Measurements from ENCODE around the gene LRSAM1.

Gene LRSAM1

DNA sequence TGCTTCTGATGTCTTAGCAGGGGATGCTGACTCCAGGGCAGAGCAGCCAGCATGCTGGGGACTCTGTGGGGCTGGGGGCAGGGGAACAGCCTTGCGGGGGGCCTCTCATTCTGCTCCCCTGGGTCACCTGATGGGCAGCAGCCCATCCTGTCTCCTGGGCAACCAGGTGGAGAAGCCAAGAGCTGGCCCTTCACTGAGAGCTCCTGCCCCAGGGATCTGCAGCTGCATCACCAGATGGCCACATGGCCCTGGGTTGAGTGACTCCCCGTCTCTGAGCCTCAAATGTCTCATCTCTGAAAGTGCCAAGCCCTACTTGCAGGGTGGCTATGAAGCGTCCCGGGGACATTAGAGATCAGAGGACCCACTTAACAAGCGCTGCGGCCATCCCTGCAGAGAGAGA, 49.1 kb downstream of the LRSAM1 start:
- no peak for DNase-seq

DNA sequence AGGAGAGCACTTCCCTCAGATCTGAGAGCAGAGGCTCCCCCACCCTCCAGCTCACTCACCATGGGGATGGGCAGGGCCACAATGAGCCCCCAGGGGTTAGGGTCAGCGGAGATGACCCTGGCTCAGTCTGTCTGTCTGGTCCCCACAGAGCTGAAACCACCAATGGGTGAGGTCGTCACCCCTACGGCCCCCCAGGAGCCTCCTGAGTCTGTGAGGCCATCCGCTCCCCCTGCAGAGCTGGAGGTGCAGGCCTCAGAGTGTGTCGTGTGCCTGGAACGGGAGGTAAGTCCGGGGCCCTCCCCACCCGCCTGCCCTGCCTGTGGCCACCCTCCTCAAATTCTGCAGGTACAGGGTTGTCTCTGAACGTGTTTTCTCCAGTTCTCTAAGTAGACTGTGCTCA, 49.6 kb downstream of the LRSAM1 start:
- DNase-seq, result no peak

DNA sequence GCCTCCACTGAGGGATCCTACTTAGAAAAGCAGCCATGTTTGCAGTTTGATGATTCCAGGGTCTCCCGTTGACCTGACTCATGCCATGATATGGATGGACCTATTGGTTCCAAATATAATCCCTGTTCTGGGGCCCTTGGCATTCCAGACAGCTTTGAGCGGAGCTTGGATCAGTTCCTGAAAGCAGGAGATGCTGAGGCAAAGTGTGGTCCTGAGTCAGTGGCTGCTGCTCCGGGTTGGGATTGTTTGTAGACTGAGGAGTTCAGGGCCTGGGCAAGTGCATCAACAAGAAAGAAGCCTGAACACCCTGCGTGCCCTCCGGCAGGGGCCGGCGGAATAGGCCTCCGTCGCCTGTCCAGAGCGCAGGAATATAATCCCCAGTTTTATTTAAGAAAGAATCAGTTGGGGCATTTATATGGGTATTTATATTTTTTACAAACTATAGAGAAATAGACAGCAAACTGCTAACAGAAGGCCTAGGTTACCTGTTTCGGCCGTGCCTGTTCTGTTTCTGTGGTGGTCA, 50.6 kb downstream of the LRSAM1 start:
- no peak for DNase-seq

DNA sequence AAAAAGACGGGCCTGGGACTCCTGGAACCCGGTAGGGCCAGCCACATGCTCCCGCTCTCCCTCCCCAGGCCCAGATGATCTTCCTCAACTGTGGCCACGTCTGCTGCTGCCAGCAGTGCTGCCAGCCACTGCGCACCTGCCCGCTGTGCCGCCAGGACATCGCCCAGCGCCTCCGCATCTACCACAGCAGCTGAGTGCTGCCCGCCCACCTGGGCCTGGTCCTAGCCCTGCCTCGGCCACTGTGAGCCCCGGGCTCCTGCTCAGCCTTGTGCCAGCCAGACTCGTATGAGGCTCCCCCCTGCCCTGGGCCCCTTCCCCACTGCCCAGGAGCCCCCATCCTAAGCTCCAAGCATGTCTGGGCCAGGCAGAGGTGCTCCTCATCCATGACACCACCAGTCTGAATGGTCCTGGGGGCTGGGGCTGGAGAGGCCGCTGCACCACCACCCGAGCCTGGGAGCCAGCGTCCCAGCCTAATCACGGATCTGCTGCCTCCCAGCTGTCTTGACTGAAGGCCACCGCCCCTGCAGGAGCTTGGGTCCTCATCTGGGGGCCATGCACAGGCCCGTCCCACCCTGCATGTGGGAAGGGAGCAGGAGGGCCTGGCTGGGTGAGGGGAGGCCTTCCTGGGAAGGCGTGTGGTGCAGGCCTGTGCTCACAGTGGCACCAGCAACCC, 51.5 kb downstream of the LRSAM1 start:
- DNase-seq, result no peak

DNA sequence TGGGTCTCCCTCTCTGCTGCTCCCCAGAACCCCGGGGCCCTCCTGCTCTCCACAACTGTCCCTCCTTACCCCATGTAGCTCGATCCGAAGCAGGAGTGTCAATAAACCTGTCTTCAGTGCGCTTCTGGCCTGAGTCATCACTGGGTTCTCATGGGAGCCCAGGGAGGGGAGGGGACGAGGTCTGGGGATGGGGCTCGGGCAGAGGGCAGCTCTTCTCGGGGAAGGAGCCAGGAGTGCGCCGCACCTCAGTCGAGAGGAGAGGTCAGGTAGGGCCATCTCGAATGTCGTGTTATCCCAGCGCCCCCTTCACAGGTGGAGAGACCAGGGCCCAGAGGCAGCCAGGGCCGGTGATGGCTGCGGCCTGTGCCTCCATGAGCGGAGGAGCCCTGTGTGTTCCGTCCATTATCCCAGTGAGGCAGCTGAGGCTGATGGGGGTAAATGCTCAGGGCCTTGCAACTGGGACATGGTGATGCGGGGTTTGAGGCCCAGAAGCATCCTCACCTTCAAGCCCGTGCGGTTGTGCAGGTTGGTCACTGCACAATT, 52.1 kb downstream of the LRSAM1 start:
- no peak for DNase-seq

DNA sequence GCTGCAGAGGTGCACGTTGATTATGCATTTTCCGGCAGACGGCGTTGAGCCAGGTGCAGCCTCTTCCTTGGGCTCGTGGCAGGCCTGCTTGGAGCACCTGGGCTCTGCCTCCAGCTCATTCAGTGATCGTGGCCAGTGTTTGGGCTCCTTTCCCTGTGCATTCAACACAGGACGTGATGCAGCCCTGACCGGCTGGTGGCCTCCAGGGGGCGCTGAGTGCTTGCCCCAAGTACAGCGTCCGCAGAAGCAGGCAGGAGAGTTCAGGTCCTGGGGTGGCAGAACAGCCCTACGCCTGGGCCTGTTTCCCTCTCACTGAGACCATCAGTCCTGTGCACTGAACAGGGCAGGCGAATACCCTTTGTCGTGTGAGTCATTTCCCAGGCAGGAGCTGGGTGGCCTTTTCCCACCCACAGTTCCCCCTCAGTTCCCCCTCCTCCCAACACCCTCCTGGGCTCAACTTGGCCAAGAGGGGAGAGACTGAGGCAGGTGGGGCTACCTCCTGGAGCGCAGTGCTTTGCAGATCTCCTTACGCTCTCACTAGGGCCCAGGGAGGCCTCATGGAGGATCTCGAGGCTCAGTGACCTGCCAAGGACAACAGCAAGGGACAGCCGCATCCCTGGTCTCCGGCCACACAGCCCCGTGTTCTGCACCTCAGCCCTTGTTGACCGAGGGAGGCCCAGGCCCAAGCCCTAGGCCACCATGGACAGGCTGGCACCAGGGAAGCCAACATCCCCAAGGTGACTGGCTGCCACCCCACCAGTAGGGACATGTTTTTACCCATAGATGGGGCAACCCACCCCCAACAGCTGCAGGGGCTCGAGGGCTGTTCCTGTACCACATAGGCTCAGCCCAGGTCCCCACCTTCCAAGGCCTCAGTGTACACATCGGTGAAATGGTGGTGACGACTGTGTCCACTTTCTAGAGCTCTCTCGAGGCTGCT, 52.9 kb downstream of the LRSAM1 start:
- DNase-seq, result peak; percentile 48

DNA sequence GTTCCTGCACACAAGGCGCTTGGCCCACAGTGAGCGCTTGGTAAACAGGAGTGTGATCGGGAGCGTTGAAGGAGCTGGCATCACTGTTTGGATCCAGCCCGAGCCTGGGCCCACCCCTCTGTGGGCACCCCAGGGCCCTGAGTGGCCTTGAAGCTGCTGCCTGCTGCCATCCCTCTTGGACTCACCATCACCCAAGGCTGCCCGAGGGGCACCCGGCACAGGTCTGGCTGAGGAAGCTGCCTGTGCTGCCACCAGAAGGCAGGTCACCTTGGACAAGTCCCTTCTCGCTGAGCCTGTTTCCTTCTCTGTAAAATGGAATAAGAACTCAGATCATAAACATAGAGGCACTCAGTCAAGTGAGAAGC, 53.6 kb downstream of the LRSAM1 start:
- no peak for DNase-seq

DNA sequence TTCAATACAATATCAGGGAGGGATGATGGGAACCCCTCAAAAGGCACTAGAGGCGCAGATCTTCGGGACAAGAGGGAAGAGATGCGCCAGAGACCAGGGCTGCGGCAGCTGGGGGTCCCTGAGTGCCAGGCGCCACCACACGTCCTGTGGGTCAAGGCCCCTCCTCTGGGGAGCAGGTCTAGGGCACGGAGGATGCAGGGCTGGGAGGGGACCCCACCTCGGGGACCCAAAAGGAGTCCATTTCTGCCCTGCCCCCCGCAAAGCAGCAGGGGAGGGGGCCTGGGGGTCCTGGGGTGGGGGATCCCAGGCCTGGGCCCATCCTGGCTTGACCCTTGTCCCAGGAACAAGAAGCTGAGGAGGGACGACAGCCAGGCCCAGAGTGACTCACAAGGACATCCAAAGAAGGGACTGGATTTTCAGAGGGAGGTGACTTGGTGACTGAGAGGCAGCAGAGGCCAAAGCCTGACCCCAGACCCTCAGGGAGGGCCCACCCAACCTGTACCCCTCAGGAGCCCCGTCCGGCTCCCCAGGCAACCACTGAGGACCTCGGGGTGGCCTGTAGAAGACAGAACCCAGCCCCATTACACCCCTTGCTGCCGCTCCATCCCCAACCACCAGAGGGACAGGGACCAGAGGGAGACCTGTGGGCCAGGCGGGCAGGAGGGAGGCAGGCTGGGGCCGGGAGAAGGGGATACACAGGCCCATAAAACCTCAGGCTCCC, 54.2 kb downstream of the LRSAM1 start:
- DNase-seq, result no peak

DNA sequence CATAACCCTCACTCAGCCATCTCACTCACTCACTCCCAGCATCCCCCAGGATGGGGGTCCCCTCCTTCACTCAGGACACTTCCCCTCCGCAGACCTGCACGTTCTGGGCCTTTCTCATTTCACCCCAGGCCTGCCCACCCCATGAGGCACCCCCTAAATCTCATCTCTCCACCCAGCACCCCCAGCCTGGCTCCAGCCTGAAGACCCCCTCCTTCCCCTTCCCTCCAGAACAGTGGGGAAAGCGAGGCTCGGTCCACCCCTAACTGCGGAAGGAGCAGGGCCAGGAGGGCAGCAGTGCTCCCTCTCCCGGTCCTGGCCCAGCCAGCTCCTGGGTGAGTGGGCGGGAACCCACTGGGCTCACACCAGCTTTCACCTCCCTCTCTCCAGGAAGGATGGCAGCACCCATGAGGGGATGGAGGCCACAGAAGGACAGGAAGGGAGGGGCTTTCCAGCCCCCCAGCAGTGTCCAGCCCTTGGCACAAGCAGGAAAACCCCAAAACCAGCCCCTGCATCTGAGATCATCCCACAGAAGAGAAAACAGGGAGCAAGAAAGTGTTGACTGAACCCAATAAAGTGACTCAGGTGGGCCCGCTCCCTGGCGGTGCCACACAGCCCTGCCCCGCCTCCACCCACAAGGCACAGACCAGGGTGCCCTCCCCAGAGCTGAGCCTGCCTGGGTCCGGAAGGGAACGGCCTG, 55.0 kb downstream of the LRSAM1 start:
- no peak for DNase-seq

DNA sequence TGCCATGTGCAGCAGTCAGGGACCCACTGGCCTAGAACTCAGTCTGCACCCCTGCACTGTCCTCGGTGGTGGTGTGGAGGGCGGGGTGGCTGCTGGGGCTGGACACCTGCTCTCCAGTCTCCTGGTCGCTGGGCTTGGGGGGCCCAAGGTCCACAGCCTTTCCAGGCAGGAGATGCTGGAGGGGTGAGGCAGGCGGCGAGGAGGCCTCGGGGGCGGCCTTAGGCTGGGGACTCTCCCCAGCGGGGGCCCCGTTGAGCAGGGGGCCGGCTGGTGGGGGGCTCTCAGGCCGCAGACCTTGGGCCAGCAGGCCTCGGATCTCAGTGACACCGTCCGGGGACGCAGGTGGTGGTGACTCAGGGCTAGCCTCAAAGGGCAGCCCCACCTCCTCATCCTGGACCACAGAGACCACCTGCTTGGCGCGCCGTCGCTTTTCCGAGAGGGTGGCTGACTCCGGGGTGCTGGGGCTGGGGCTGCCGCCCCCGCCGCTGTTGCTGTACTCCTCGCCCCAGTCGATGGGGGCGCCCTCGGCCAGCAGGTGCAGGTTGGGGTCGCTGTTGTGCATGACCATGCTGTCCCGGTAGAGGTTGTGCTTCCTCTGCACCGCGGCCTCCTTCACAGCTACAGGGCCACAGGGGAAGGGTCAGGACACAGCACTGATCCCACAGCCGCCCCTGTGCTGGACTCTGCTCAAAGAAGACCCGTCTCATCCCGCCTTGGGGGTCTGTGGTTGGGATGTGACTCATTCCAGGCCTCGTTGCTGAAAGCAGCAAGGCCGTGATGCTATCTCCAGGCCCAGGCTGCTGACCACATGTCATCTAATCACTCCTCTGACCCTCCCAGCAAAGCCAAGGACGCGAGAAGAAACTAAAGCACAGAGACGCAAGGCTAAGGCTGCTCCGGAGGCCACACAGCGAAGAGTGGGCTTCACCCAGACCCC, 55.8 kb downstream of the LRSAM1 start:
- DNase-seq, result no peak

DNA sequence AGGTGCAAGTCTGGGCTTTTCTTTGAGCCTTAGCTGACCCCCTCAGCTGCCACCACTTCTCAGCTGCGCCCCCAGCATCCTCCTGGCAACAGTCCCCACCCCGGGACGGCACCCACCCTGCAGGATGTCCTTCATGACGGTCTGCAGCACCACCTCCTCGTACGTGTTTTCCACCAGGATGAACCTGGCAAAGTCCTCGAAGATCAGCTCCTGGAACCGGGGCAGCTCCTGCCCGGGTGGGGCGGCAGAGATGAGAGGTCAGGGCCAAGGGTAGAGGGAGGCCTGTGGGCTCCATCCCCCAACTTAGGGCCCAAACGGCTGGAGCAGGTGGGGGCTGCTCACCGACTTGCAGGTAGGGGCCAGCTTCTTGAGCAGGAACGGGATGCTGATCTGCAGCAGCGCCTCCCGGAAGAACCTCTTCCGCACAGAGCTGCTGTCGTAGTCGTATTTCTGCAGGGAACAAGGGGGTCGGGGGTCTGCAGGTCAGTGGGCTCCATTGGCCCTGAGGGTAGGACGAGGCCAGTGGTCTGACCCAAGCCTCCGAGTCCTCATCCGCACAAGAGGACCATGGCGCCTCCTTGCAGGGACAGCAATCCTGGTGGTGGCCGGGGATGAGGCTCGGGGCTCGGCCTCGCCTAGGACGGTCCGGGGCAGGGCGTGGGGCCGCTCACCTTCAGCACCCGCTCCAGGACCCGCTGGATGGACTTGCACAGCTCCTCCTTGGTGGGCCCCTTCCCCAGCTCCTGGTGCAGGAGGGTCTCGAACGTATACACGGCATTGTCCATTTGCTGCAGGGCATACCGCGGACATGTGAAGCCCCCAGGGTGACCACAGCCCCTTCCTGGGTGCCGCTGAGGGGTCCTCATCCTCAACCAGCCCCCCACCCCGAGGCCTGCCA, 56.7 kb downstream of the LRSAM1 start:
- no peak for DNase-seq

DNA sequence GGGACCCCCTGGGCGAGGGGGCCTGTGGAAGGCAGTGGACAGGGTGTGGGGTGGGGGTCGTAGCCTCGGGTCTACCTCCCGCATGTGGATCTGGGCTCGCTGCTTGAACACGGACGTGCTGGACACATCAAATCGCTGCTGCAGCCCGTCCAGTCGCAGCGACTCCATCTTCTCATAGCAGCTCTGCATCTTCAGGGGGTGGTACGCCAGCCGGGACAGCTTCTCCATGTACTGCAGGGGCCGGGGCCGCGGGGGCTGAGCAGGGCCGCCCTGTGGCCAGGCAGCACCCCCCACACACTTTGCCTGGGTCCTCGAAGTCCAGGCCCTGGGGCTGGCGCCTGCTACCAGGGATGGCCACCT, 57.6 kb downstream of the LRSAM1 start:
- DNase-seq, result no peak

DNA sequence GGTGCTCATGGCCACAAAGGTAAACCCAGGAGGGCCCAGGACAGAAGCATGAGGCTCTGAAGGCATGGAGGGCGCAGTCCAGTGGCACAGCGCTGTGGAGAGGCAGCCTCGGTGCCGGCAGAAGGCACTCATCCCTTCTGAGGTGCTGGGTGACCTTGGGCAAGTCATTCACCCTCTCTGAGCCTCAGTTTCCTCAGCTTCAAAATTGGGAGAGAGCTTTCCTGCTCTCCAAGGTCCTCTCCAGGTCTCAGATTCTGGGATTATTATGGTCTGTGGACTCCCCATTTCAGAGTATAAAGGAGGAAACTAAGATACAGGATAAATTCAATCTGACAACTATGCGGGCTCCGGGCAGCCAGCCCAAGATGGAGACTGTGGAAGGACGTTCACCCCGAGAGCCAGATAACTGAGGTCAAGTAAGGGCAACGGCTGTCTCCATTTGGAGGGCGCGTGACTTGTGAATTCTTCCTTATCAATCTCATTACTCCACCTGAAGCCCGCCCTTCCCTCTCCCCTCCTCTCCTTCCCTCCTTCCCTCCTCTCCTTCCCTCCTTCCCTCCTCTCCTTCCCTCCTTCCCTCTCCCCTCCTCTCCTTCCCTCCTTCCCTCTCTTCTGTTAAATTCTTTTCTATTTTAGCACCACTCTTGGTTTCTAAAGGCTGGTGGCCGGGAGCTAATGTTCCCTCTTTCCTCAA, 58.1 kb downstream of the LRSAM1 start:
- no peak for DNase-seq

DNA sequence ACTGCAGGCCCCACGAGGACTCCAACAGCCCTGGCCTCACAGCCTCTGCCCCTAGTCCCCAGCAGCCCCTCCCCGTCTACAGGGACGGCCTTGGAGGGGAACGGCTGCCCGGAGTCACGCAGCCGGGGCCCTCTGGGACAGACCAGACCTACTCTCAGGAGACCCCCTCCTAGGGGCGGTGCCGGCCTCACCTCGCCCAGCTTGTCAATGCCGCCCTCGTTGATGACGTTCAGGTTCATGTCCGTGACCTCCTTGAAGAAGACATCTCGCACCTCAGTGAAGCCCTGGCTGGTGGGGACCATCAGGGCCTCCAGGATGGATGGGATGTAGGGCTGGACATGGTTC, 58.6 kb downstream of the LRSAM1 start:
- no peak for DNase-seq

DNA sequence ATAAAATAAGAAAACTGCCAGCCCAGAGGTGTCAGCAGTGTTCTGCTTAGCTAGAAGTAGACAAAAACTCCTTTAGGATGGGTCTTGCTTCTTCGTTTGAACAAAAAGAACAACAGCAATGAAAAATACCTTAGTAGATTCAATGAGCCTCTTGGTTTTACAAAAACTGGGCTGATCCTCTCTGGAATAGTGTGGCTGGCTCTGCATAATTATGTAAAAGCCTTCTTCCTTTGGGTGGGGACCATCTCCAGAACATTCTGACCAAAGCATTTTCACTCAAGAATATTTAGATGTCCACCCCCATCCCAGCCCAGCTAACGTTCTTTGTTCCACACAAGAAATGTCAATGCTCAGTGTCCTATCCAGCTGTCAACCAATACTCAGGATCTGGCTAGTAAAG, 63.2 kb downstream of the LRSAM1 start:
- no peak for DNase-seq

DNA sequence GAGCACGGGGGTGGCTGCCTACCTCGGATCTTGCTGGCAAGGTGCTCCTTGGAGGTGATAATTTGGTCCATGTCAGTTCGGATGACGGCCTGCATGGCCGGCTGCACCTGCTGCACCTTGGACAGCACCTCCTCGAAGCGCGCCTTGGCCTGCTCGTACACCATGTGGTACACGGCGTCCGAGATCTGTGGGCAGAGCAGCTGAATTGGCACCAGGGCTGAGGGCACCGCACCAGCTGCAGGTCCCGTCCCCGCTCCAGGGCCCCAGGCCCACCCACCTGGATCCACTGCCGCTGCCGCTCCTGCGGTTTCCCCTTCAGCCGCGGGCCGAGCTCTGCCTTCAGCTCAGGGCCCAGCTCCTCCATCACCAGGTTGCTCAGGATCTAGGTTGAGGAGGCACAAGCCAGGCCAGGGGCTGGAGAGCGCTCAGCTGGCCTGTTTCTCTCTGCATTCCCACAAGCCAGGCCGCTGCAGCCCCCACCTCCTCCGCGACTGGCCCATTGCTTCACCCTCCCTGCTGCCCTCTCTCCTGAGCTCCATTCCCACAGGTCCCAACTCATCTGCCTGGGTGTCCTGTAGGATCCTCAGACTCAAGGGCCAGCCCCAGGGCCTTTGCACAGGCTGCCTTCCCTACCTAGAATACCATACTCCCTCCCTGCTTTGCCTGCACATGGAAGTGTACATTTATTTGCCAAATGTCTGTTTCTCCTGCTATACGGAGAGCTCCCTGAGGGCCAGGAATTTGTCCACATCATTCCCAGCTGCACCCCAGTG, 65.7 kb downstream of the LRSAM1 start:
- no peak for DNase-seq

DNA sequence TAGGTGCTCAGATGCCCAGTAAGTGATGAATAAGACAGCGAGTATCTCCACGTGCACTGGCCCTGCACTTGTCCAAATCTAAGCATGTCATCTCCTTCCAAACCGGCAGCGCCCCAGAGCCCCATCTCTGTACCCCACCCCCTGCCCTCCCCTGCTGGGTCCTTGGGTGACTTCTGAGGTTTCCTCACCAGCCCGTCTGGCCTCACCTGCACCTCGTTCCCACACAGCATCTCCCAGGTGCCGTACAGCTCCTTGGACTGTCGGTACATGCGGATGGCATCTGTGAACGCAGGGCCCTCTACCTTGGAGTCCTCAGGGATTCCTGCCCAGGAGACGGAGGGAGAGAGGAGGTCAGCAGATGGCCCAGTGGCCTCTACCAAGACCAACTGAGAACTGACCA, 66.3 kb downstream of the LRSAM1 start:
- DNase-seq, result no peak

DNA sequence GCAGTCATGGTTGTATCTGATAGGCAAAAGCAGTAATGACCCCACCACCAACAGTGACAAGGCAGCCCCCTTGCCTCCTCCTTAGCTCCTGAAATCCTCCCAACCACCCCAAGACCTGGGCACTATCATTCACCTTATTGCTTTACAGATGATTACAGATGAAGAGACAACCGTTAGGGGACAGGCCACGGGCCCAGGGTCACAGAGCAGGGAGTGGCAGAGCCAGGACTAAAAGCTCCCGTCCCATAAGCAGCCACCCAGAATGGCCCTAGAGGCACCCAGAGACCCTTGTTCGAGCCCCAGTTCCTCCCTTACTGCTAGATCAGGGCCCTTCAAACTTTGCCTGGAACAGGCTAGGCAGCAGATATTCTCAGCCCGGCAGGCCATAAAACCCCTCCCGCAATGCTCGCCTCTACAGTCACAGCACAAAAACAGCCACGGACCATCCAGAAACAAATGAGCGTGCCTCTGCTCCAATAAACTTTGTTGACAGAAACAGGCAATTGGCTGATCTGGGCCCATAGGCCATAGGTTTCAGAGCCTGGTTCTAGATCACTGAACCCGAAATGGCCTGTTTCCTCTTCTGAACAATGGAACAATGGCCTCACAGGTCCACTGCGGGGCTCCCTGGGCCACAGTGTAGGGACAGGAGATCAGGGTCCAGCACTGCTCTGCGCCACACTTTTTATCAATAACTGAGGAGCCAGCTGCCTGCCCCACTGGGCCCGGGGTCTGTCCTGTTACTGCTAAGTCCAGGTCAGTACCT, 67.0 kb downstream of the LRSAM1 start:
- DNase-seq, result no peak
